ENCODE results near the gene MALAT1.

MALAT1 gene

DNA sequence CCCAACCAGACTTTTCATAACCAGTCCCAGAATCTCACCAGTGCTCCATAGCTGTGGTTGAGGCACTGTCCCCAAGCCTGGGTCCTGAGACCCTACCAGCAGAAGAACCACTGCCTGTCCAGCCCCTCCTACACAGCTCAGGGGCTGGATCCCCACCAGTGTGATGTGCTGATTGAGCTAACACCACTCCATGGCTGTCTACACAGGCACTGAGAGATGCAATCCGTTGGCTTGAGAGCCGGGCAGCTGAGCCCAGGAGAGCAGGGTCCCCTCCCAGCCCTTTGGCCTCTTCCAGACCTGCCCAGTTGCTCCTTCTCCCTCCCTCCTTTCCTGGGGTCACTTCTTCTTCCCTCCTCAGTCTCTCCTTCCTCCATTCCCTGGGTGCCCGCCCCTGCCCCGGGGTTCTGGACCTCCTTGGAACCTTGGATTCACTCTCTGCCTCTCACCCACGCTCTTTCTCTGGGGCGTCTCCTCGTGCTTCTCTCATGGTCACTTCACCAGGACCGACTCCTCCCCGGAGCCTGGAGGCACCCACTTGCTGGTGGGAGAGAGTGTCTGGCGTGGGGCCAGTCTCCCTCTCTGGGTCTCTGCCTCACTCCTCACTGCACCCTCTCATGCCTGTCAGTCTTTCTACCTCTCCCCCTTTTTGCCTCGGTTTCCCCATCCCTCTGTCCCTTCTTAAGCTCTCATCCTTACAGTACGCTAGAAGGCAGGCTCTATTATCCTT lies 25.3 kb downstream of the MALAT1 start:
- Histone ChIP-seq H3K4me3 (ENCODE audit: insufficient read depth, low read depth, low read length) (peak overlapping the region; percentile 31), H3K27me3 (ENCODE audit: control insufficient read depth, insufficient read depth, low read length, poor library complexity, severe bottlenecking) (no peaks in the 10 kb centered on the region), H3K4me1 (ENCODE audit: control insufficient read depth, insufficient read depth, low read length) (peaks cover 17% of the 10 kb centered on the region), H3K27ac (ENCODE audit: insufficient read depth, low read depth, low read length, poor library complexity, severe bottlenecking) (peak overlapping the region; percentile 63), H3K9me3 (ENCODE audit: control insufficient read depth, low read length) (no peaks in the 10 kb centered on the region), H3K36me3 (ENCODE audit: control insufficient read depth, insufficient read depth, low read length) (peaks cover 3% of the 10 kb centered on the region)
- 60 to 61% methylated on average over 12 of the region's 12 CpGs for WGBS, 2 experiments

DNA sequence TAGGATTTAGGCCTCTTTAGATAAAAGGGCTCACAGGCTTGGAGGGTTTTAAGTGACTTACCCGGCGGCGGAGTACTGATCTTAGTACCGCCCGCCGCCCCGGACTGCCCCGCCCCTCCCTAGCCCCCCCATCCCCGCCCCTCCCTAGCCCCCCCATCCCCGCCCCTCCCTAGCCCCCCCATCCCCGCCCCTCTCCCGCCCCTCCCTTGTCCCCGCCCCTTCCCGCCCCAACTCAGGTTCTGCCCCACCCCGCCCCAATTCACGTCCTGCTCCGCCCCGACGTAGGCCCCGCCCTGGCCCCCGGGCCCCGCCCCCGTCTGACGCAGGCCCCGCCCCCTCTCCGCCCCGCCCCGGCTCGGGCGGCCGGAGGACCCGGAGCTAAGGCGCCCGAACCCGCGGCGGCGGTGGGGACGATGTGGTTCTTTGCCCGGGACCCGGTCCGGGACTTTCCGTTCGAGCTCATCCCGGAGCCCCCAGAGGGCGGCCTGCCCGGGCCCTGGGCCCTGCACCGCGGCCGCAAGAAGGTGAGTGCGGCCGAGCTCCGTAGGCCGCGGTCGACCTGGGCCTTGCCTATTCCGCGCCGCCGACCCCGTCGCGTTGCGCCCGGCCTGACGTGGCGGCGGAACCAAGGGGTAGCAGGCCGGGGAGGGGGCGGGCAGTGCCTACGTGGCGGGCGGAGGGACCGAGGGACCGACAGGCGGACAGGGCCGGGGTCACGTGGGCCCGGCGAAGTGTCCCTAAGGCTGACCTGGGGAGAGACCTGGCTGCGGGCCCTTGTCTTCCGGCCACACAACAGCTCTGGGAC lies 26.1 kb downstream of the MALAT1 start, which contains the start of gene SCYL1:
SCYL1 (plus strand) TSS at position 343 of the 805 bp plus-strand sequence; CDS start at position 414, 71 bp downstream.
- WGBS, 2 experiments: 0 to 1% methylated on average over 67 to 70 of the region's 82 CpGs
- no peaks in the 10 kb centered on the region for H3K9me3 ChIP-seq (ENCODE audit: control insufficient read depth, low read length)
- H3K27me3 ChIP-seq (ENCODE audit: control insufficient read depth, insufficient read depth, low read length, poor library complexity, severe bottlenecking): no peaks in the 10 kb centered on the region
- peak within 1 kb of the TSS; percentile 63 for H3K27ac ChIP-seq (ENCODE audit: insufficient read depth, low read depth, low read length, poor library complexity, severe bottlenecking)
- H3K4me1 ChIP-seq (ENCODE audit: control insufficient read depth, insufficient read depth, low read length): peaks cover 17% of the 10 kb centered on the region
- H3K4me3 ChIP-seq (ENCODE audit: insufficient read depth, low read depth, low read length): peak within 1 kb of the TSS; percentile 79
- H3K36me3 ChIP-seq (ENCODE audit: control insufficient read depth, insufficient read depth, low read length): peaks cover 3% of the 10 kb centered on the region

DNA sequence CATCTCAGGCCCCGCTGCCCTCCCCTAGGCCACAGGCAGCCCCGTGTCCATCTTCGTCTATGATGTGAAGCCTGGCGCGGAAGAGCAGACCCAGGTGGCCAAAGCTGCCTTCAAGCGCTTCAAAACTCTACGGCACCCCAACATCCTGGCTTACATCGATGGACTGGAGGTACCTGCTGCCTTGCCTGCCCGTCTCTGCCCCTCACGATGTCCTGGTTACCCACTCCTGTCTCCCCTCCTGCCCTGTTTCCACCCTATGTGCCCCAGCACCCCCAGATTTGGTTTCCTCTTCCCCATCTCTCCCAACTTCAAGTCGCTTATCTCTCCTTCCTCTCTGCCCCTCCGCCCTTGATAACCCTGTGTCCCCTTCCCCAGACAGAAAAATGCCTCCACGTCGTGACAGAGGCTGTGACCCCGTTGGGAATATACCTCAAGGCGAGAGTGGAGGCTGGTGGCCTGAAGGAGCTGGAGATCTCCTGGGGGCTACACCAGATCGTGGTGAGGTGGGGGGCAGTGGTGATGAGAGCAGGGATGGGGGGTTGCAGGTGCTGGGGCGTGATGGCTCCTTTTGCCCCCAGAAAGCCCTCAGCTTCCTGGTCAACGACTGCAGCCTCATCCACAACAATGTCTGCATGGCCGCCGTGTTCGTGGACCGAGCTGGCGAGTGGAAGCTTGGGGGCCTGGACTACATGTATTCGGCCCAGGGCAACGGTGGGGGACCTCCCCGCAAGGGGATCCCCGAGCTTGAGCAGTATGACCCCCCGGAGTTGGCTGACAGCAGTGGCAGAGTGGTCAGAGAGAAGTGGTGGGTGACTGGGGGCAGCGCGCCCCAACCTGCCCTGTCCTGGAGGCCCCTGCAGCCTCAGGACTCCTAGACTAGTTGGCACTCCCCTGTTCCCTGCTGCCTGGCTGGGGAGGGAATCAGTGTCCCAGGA lies 27.0 kb downstream of the MALAT1 start:
- peak overlapping the region; percentile 79 for H3K4me3 ChIP-seq (ENCODE audit: insufficient read depth, low read depth, low read length)
- no peak overlapping the region for H3K27ac ChIP-seq (ENCODE audit: insufficient read depth, low read depth, low read length, poor library complexity, severe bottlenecking)
- peaks cover 8% of the 10 kb centered on the region for H3K36me3 ChIP-seq (ENCODE audit: control insufficient read depth, insufficient read depth, low read length)
- H3K4me1 ChIP-seq (ENCODE audit: control insufficient read depth, insufficient read depth, low read length): peaks cover 17% of the 10 kb centered on the region
- WGBS, 2 experiments: 68 to 69% methylated on average over 31 of the region's 31 CpGs
- no peaks in the 10 kb centered on the region for H3K9me3 ChIP-seq (ENCODE audit: control insufficient read depth, low read length)
- H3K27me3 ChIP-seq (ENCODE audit: control insufficient read depth, insufficient read depth, low read length, poor library complexity, severe bottlenecking): no peaks in the 10 kb centered on the region

DNA sequence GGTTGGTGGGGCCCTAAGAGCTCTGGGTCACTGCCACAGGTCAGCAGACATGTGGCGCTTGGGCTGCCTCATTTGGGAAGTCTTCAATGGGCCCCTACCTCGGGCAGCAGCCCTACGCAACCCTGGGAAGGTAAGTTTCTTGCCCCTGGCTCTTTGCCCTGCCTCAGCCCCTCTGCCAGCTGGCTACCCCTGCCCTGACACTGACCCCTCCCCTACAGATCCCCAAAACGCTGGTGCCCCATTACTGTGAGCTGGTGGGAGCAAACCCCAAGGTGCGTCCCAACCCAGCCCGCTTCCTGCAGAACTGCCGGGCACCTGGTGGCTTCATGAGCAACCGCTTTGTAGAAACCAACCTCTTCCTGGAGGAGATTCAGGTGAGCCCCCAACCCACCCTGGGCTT lies 27.9 kb downstream of the MALAT1 start:
- Histone ChIP-seq H3K27ac (ENCODE audit: insufficient read depth, low read depth, low read length, poor library complexity, severe bottlenecking) (no peak overlapping the region), H3K9me3 (ENCODE audit: control insufficient read depth, low read length) (no peaks in the 10 kb centered on the region), H3K4me3 (ENCODE audit: insufficient read depth, low read depth, low read length) (no peak overlapping the region), H3K36me3 (ENCODE audit: control insufficient read depth, insufficient read depth, low read length) (peaks cover 17% of the 10 kb centered on the region), H3K4me1 (ENCODE audit: control insufficient read depth, insufficient read depth, low read length) (peaks cover 17% of the 10 kb centered on the region), H3K27me3 (ENCODE audit: control insufficient read depth, insufficient read depth, low read length, poor library complexity, severe bottlenecking) (no peaks in the 10 kb centered on the region)
- WGBS, 2 experiments: 95 to 96% methylated on average over 8 of the region's 8 CpGs

DNA sequence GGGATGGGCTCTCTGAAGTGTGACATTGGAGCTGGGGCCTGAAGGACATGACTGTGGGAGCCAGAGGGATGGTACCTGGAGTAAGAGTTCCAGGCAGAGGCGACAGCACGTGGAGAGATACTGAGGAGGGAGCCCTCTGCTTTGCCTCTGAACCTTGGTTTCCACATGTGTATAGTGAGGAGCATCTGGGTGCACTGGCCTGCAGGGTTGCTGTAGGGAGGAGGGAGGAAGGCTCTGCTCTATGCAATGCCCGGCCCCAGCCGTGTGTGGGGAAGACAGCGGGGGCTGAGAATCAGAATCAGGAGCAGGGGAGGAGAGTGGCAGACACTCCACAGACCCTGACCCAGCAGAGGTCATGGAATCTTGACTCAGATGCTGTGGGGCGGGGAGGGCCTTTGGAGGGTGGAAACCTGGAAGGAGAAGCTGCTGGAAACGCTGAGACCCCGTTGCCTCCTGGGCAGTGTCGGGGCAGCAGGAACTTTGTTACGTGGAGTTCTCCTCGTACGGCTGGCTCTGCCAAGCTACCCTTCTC lies 30.0 kb downstream of the MALAT1 start:
- no peaks in the 10 kb centered on the region for H3K9me3 ChIP-seq (ENCODE audit: control insufficient read depth, low read length)
- WGBS, 2 experiments: 91 to 92% methylated on average over 12 of the region's 12 CpGs
- no peak overlapping the region for H3K4me3 ChIP-seq (ENCODE audit: insufficient read depth, low read depth, low read length)
- no peaks in the 10 kb centered on the region for H3K27me3 ChIP-seq (ENCODE audit: control insufficient read depth, insufficient read depth, low read length, poor library complexity, severe bottlenecking)
- no peak overlapping the region for H3K27ac ChIP-seq (ENCODE audit: insufficient read depth, low read depth, low read length, poor library complexity, severe bottlenecking)
- peaks cover 27% of the 10 kb centered on the region for H3K36me3 ChIP-seq (ENCODE audit: control insufficient read depth, insufficient read depth, low read length)
- peaks cover 15% of the 10 kb centered on the region for H3K4me1 ChIP-seq (ENCODE audit: control insufficient read depth, insufficient read depth, low read length)

DNA sequence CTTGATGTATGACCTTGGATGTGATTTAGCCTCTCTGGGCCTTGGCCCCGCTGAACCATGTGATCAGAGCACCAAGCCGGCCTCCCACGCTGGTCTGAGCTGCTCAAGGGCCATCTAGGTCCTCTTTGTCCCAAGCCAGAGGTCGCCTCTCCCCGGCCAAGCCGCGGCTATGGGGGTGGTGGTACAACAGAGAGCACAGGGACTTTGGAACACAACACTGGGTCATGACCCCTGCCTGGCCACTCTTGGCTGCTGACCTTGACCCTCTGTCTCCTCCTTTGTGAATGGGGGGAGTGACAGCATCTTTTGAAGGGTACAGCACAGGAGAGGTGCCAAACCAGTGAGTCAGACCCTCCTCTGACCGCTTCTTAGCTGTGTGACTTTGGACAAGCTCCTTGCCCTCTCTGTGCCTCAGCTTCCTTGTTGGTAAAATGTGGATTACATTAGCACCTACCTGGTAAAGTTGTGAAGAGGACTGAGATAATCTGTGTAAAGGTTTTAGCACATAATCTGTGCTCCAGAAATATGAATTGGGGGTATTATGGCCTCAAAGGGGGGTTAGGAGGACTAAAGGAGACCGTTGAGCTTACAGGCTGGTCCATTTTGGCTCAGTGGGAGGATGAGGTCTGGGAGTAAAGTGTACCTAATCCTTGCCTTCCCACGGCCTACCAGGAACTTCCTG lies 30.8 kb downstream of the MALAT1 start:
- Histone ChIP-seq H3K9me3 (ENCODE audit: control insufficient read depth, low read length) (no peaks in the 10 kb centered on the region), H3K4me3 (ENCODE audit: insufficient read depth, low read depth, low read length) (no peak overlapping the region), H3K27me3 (ENCODE audit: control insufficient read depth, insufficient read depth, low read length, poor library complexity, severe bottlenecking) (no peaks in the 10 kb centered on the region), H3K36me3 (ENCODE audit: control insufficient read depth, insufficient read depth, low read length) (peaks cover 27% of the 10 kb centered on the region), H3K27ac (ENCODE audit: insufficient read depth, low read depth, low read length, poor library complexity, severe bottlenecking) (no peak overlapping the region), H3K4me1 (ENCODE audit: control insufficient read depth, insufficient read depth, low read length) (peaks cover 8% of the 10 kb centered on the region)
- WGBS, 2 experiments: 92% methylated on average over 10 of the region's 10 CpGs

DNA sequence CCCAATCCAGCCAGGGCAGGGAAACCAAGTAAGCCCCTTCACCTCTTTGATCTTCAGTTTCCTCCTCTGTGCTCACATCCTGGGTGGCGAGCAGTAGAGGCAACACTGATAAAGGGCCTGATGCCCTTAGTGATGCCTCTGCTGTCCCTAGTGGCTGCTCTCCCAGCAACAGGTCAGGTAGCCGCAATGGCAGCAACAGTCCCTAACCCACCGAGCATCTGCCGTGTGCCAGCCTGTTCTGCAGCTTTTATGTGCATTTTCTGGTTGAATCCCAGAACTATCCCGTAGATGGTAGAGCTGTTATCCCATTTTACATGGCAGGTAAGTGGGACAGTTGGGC lies 31.3 kb downstream of the MALAT1 start:
- no peaks in the 10 kb centered on the region for H3K27me3 ChIP-seq (ENCODE audit: control insufficient read depth, insufficient read depth, low read length, poor library complexity, severe bottlenecking)
- no peaks in the 10 kb centered on the region for H3K9me3 ChIP-seq (ENCODE audit: control insufficient read depth, low read length)
- H3K4me3 ChIP-seq (ENCODE audit: insufficient read depth, low read depth, low read length): no peak overlapping the region
- H3K36me3 ChIP-seq (ENCODE audit: control insufficient read depth, insufficient read depth, low read length): peaks cover 29% of the 10 kb centered on the region
- no peak overlapping the region for H3K27ac ChIP-seq (ENCODE audit: insufficient read depth, low read depth, low read length, poor library complexity, severe bottlenecking)
- peaks cover 8% of the 10 kb centered on the region for H3K4me1 ChIP-seq (ENCODE audit: control insufficient read depth, insufficient read depth, low read length)
- 84 to 86% methylated on average over 5 of the region's 5 CpGs for WGBS, 2 experiments

DNA sequence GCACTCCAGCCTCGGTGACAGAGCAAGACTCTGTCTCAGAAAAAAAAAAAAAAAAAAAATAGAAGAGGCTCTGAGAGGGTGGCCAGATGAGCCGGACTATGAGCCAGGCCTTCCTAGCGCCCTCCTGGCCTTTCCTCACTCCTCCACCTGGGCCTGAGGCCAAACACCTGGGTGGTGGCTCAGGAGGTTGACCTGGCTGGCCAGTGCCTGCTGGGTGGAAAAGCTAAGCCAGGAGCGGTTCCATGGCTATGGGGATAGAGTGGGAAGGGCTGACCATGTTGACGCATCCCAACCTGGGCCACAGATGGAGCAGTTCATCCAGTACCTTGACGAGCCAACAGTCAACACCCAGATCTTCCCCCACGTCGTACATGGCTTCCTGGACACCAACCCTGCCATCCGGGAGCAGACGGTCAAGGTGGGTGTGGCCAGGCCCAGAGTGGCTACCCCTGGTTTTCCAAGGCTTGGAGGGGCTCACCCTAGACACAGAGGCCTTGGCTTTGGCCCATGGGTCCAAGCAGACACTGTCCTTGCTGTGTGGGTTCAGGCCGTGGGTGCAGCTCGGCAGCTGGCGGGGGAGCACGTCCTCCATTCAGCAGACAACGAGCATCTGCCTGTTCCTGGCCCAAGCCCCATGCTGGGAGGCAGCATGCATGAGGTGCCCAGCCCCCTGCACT lies 33.7 kb downstream of the MALAT1 start:
- H3K27me3 ChIP-seq (ENCODE audit: control insufficient read depth, insufficient read depth, low read length, poor library complexity, severe bottlenecking): peaks cover 5% of the 10 kb centered on the region
- no peaks in the 10 kb centered on the region for H3K4me1 ChIP-seq (ENCODE audit: control insufficient read depth, insufficient read depth, low read length)
- H3K4me3 ChIP-seq (ENCODE audit: insufficient read depth, low read depth, low read length): no peak overlapping the region
- no peaks in the 10 kb centered on the region for H3K9me3 ChIP-seq (ENCODE audit: control insufficient read depth, low read length)
- no peak overlapping the region for H3K27ac ChIP-seq (ENCODE audit: insufficient read depth, low read depth, low read length, poor library complexity, severe bottlenecking)
- peaks cover 33% of the 10 kb centered on the region for H3K36me3 ChIP-seq (ENCODE audit: control insufficient read depth, insufficient read depth, low read length)
- WGBS, 2 experiments: 92 to 93% methylated on average over 15 of the region's 15 CpGs

DNA sequence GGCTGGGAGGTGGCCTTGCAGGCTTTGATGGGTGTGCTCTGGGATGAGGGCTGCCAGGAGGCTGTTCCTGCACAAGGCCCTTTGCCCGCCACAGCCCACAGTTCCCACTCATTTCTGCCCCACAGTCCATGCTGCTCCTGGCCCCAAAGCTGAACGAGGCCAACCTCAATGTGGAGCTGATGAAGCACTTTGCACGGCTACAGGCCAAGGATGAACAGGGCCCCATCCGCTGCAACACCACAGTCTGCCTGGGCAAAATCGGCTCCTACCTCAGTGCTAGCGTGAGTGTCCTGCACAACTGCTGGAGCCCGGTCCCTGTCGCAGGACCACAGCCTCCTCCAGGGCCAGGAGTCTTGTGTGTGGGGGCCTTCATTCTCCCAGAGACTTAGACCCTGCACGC lies 36.3 kb downstream of the MALAT1 start:
- H3K4me1 ChIP-seq (ENCODE audit: control insufficient read depth, insufficient read depth, low read length): peaks cover 10% of the 10 kb centered on the region
- WGBS, 2 experiments: 95 to 96% methylated on average over 9 of the region's 9 CpGs
- H3K4me3 ChIP-seq (ENCODE audit: insufficient read depth, low read depth, low read length): no peak overlapping the region
- peaks cover 37% of the 10 kb centered on the region for H3K36me3 ChIP-seq (ENCODE audit: control insufficient read depth, insufficient read depth, low read length)
- H3K9me3 ChIP-seq (ENCODE audit: control insufficient read depth, low read length): no peaks in the 10 kb centered on the region
- H3K27ac ChIP-seq (ENCODE audit: insufficient read depth, low read depth, low read length, poor library complexity, severe bottlenecking): no peak overlapping the region
- H3K27me3 ChIP-seq (ENCODE audit: control insufficient read depth, insufficient read depth, low read length, poor library complexity, severe bottlenecking): peaks cover 31% of the 10 kb centered on the region

Measured in ectodermal cell (in vitro differentiated cells).